Right atrium auricular region (tissue), 2 donors: Measurements from ENCODE around the gene GPR141. TPM values are rescaled to one million over a fixed set of nuclear protein-coding genes. Genes with fewer than 3 reads are reported as not detected.

Source experiments
- DNase-seq: peaks from one replicate; pipeline ENCODE4 v3.0.0-alpha.2; 2019; ENCODE audit warnings: low spot score
- H3K27ac ChIP-seq, 2 donors: fragments of 200-600 bp; sonication (generic); 1 replicate in 1 of 2; 2 replicates in 1 of 2; pipeline ENCODE4 v1.5.1; 2016 to 2019
- H3K27me3 ChIP-seq, 2 donors: fragments of 200-600 bp; sonication (generic); one replicate each; pipeline versions ENCODE4 v1.5.1 to v1.6.0; 2017 to 2019
- H3K36me3 ChIP-seq: fragments of 200-600 bp; sonication (generic); one replicate; pipeline ENCODE4 v1.5.1; 2016
- H3K4me1 ChIP-seq, 2 donors: fragments of 200-600 bp; sonication (generic); one replicate each; pipeline versions ENCODE4 v1.5.1 to v1.6.0; 2017 to 2019
- H3K4me3 ChIP-seq, 2 donors: fragments of 200-600 bp; sonication (generic); 1 replicate in 1 of 2; 2 replicates in 1 of 2; pipeline ENCODE4 v1.5.1; 2017 to 2019; ENCODE audit warnings: mild to moderate bottlenecking in 1 of 2, moderate library complexity in 1 of 2
- H3K9me3 ChIP-seq, 2 donors: fragments of 200-600 bp; sonication (generic); one replicate each; pipeline ENCODE4 v1.5.1; 2019
- total RNA-seq, 2 donors: library from RNA; depleted of rRNA; stranded (reverse); fragments of >200 nt; gene quantifications; one replicate each; pipeline ENCODE4 v1.1.0, GENCODE V29; 2016
- TF ChIP-seq, protein P1 (sequence below), 2 donors: fragments of 200-600 bp; sonication (generic); IDR thresholded peaks; one replicate each; pipeline ENCODE4 v1.5.1; 2019; ENCODE audit warnings: antibody characterized with exemption in 2 of 2

GPR141 gene
- total RNA-seq, 2 donors from 2014 or later: 0.55 TPM; not detected in 1

DNA sequence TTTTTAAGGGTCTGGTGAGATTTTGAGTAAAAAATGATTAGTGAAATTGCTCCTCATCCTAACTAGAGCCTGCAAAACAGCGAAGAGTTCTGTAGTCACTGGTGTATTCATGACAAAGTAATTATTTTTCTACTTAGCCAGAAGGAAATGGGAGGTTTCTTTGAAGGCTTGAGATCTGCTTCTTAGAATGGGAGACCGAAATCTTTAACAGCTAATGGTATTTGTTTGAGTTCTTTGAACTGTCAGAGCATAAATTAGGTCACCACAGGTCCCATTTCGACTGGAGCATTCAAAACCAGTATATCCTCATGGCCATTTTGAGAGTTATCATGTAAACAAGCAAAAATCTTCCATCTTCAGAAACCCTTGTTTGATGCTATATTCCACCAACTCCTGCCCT is 87.8 kb downstream of the GPR141 start:
- DNase-seq: no peak
- Histone ChIP-seq H3K27me3 (no peaks in the 10 kb centered on the region), H3K4me1 (no peaks in the 10 kb centered on the region), H3K36me3 (no peaks in the 10 kb centered on the region), H3K9me3 (peaks cover 0 to 9% of the 10 kb centered on the region in 2 donors), H3K27ac (no peak overlapping the region), H3K4me3 (no peak overlapping the region)
- TF ChIP-seq, protein P1, sequence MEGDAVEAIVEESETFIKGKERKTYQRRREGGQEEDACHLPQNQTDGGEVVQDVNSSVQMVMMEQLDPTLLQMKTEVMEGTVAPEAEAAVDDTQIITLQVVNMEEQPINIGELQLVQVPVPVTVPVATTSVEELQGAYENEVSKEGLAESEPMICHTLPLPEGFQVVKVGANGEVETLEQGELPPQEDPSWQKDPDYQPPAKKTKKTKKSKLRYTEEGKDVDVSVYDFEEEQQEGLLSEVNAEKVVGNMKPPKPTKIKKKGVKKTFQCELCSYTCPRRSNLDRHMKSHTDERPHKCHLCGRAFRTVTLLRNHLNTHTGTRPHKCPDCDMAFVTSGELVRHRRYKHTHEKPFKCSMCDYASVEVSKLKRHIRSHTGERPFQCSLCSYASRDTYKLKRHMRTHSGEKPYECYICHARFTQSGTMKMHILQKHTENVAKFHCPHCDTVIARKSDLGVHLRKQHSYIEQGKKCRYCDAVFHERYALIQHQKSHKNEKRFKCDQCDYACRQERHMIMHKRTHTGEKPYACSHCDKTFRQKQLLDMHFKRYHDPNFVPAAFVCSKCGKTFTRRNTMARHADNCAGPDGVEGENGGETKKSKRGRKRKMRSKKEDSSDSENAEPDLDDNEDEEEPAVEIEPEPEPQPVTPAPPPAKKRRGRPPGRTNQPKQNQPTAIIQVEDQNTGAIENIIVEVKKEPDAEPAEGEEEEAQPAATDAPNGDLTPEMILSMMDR (IDR thresholded peaks at IDR 0.05): no peak

DNA sequence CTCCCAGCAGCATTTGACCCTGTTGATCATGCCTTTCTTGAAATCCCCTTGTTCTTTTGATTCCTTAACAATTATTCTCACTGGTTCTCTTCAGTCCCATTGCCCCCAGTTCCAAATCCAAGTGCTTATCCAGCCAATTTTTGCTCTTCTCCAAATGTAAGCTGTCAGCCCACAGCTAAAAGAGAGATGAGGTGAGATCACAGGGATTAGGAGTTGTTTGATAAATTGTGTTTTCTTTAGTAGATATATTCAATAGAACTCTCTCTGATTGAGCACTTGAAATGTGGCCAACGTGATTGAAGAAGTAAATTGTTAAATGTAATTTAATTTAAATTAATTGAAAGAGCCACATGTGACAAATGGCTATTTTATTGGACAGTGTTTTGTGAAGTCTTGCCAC is 88.2 kb downstream of the GPR141 start:
- peaks cover 0 to 9% of the 10 kb centered on the region in 2 donors for H3K9me3 ChIP-seq
- no peak overlapping the region for H3K27ac ChIP-seq
- H3K27me3 ChIP-seq: no peaks in the 10 kb centered on the region
- no peaks in the 10 kb centered on the region for H3K36me3 ChIP-seq
- no peak overlapping the region for H3K4me3 ChIP-seq
- DNase-seq: no peak
- H3K4me1 ChIP-seq: no peaks in the 10 kb centered on the region
- TF ChIP-seq, protein P1 (IDR thresholded peaks at IDR 0.05): no peak

DNA sequence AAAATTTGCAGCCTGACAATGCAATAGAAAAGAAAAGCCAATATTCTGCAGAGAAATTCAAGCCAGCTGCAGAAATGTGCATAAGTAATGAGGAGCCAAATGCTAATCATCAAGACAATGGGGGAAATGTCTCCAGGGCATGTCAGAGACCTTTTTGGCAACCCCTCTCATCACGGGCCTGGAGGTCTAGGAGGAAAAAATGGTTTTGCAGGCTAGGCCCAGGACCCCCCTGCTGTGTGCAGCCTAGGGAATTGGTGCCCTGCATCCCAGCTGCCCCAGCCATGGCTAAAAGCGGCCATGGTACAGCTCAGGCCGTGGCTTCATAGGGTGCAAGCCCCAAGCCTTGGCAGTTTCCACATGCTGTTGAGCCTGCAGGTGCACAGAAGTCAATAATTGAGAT is 92.4 kb downstream of the GPR141 start:
- Histone ChIP-seq H3K27ac (no peak overlapping the region), H3K4me1 (no peaks in the 10 kb centered on the region), H3K27me3 (no peaks in the 10 kb centered on the region), H3K4me3 (no peak overlapping the region), H3K9me3 (peaks cover 0 to 22% of the 10 kb centered on the region in 2 donors), H3K36me3 (no peaks in the 10 kb centered on the region)
- TF ChIP-seq, protein P1 (IDR thresholded peaks at IDR 0.05): no peak
- no peak for DNase-seq

DNA sequence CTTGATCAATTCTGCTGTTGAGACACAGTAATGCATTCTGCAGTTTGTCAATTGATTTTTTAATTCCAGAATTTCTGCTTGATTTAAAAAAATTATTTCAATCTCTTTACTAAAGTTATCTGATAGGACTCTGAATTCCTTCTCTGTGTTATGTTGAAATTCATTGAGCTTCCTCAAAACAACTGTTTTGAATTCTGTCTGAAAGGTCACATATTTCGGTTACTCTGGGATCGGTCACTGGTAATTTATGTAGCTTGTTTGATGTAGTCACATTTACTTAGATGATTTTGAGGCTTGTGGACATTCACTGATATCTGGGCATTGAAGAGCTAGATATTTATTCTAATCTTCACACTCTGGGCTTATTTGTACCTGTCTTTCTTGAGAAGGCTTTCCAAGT is 97.6 kb downstream of the GPR141 start:
- TF ChIP-seq, protein P1 (IDR thresholded peaks at IDR 0.05): no peak

DNA sequence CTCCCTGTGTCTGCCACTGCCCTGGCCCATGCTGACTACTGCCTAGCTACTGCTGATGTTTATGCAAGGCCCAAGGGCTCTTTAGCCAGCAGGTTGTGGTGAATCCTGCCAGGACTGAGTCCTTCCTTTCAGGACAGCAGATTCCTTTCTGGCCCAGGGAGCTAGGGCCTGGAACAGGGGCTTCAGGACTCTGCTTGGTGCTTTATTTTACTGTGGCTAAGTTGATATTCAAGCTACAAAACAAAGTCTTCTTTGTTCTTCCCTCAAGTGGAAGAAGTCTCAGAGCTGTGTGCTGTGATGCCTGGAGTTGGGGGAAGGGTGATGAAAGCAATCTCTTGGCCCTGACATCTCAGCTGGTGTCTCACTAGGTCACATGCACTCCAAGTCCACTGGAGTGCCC is 98.6 kb downstream of the GPR141 start:
- Histone ChIP-seq H3K27me3 (no peaks in the 10 kb centered on the region), H3K36me3 (no peaks in the 10 kb centered on the region), H3K4me1 (no peaks in the 10 kb centered on the region), H3K4me3 (no peak overlapping the region), H3K9me3 (peaks cover 0 to 11% of the 10 kb centered on the region in 2 donors), H3K27ac (no peak overlapping the region)
- no peak for DNase-seq
- TF ChIP-seq, protein P1 (IDR thresholded peaks at IDR 0.05): no peak

More for the DNA sequence above, 97.6 kb downstream of the GPR141 start:
- no peak for DNase-seq
- Histone ChIP-seq H3K4me1 (no peaks in the 10 kb centered on the region), H3K27me3 (no peaks in the 10 kb centered on the region), H3K9me3 (peaks cover 0 to 13% of the 10 kb centered on the region in 2 donors), H3K27ac (no peak overlapping the region), H3K36me3 (no peaks in the 10 kb centered on the region), H3K4me3 (no peak overlapping the region)

DNA sequence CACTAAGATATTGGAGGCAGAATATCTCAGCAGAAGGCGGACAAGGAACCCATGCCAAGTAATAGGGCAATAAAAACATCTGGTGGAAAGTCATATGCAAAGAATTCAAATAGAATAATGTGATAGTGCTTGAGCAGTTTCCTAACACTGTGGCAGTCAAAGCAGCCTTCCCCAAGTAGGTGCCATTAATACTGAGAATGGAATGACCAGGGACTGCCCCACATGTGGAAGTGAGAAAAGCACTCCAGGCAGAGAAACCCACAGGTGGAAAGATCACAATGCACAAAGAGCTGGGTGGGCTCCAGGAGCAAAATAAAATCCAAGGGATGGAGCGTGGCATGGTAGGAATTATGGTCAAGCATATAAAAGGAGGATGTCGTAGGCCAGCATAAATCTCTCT is 100.4 kb downstream of the GPR141 start:
- Histone ChIP-seq H3K4me3 (no peak overlapping the region), H3K4me1 (no peaks in the 10 kb centered on the region), H3K27ac (no peak overlapping the region), H3K36me3 (no peaks in the 10 kb centered on the region), H3K27me3 (no peaks in the 10 kb centered on the region), H3K9me3 (no peaks in the 10 kb centered on the region)
- TF ChIP-seq, protein P1 (IDR thresholded peaks at IDR 0.05): no peak
- DNase-seq: no peak
